HG03103 (cell line): ENCODE results near the gene PGAM1.
A peak's percentile ranks its signal among the peaks of the same experiment; 100 is the strongest.
"Not testable (repeated sequence)": the region's sequence is repeated elsewhere in the genome, so short reads cannot be mapped to it uniquely, and the experiment has no call there.

Experiments
- ATAC-seq: cut with Tn5 transposase; IDR thresholded peaks from one replicate; pipeline ENCODE4 v1.9.1; 2021; ENCODE audit warnings: low read depth; ENCODE audit not compliant: unreplicated experiment

The PGAM1 gene

DNA sequence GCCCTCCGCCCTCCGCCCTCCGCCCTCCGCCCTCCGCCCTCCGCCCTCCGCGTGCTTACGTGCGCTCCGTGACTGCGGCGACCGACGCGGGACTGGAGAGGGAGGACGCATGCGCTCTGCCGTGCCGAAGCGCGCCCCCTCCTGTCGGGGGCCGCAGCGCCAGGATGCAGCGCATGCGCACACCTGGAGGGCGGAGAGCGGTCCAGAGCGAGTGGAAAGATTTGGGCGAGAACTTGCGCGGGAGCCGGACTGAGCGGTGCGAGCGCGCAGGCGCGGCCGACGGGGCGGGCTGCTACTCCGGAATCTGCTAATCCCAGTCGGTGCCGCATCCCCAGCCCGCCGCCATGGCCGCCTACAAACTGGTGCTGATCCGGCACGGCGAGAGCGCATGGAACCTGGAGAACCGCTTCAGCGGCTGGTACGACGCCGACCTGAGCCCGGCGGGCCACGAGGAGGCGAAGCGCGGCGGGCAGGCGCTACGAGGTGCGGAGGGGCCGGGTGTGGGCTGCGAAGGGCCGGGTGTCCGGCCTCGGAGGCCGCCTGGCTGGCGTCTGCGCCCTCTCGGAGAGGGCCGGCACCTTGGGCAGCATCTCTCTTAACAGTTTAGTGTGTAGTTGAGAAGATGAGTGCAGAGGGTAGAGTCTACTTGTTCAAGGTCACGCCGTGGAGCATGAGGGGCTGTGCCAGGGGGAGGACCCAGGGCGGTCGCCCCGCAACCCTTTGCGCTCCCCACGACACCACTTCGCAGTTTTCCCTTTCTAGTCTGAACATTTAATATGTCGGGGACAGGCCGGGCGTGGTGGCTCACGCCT is at the start of gene PGAM1:
Gene PGAM1 (plus strand): TSS at position 228 of the 812 bp plus-strand sequence. CDS start 117 bp downstream, at position 345.
- peak; percentile 79 for ATAC-seq

DNA sequence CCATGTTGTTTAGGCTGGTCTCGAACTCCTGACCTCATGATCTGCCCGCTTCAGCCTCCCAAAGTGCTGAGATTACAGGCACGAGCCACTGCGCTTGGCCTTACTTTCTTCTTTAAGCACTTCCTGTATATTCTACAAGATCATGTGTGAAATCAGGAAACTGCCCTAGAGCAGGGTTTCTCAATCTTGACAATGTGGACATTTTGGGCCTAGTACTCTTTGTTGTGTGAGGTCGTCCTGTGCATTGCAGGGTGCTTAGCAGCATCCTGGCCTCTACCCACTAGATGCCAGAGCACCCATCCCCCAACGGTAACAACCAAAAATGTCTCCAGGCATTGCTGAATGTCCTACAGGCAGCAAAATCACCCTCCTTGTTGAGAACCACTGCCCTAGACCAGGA is 49.6 kb upstream of the PGAM1 start:
- ATAC-seq, result no peak

DNA sequence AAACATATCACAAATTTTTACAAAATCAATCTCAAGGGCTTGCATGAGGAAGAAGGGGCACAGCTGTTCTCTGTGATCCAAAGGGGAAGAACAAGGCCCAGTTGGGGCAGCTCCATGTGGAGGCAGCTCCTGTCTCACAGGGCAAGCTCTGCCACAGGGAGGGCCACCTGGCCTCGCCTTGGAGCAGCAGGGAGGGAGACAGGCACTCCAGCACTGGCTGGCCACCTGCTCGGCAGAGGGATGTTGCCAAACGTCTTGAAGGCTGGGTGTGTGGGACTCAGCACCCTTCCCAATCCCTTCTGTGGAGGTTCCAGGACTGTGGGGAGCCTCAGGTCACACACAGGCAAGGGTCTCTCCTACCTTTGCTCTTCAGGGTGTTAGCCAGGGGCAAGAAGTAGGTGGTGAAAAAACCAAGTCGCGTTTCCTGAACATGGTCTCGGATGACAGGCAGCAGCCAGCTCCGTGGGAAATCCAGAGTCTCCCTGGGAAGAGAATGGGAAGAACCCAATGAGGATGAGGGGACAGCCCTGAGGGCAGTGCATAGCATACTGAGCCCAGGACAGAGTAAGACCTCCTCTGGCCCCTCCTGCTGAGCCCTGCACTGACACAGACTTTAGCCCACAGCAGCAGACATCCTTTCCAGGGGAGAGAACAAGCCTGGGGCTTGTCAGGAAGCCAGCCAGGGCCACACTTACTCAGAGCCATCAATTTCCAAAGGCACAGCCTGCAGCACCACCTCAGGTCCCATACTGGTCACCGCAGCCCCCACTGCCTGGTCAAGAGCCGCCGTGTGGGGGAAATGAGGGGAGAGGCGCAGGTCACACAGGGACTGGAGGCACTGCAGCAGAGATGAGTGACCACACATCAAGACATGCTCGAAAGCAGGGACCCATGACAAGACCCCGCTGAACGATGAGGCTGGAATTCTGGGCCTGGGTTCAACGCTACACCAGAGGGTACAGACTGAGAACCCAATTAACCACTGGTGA is 46.8 kb upstream of the PGAM1 start:
- ATAC-seq, result no peak

DNA sequence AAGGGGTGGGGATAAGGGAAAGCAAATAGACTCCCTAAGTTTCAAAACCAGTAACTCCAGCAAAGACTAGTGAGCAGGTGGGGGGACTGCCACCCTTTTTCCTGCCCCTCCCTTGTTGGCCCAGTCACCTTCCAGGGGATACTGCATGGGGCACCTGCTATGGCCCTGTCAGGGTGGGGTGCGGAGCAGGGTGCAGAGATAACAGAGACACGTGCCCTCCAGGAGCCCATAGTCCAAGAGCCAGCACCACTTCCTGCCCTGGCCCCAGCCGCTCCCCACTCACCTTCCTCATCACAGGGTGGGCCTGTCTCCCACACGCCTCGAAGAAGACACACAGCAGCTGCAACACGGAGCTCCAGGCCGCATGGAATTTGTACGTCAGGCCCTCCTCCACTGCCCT is 45.5 kb upstream of the PGAM1 start:
- no peak for ATAC-seq

DNA sequence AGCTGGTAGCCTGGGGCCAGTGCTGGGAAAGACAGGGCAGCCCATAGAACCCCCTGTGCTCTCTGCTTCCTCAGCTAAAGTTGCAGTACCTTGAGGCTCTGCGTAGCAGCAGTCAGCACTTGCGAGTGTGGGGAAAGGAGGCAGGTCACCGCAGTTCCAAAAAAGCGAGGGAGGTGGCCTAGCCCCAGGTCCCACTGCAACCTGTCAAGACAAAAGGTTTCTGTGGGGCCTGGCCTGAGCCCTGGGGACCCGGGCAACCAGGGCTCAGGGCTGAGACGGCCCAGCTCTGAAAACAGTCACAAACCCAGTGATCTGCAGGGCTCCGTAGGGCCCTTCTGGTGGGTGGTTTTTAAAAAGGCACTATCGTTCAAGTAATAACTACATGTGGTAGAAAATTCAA is 44.4 kb upstream of the PGAM1 start:
- no peak for ATAC-seq

DNA sequence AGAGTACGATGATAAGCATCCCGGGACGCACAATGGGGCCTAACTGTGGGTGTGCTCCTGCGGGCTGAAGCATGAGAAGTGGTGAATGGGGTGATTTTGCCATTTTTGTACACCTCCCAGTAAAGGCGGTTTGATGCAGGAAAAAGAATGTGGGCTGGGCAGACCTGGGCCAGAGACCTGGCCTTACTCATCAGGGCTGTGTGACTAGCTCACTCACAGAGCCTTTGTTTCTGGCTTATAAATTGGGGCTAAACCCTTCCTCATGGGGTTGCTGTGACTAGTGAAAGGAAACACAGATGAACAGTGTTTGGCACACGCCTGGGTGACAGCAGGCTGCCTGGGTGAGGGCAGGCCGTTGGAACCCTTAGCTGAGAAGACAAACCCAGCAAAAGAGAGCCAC is 42.8 kb upstream of the PGAM1 start:
- ATAC-seq, result no peak

DNA sequence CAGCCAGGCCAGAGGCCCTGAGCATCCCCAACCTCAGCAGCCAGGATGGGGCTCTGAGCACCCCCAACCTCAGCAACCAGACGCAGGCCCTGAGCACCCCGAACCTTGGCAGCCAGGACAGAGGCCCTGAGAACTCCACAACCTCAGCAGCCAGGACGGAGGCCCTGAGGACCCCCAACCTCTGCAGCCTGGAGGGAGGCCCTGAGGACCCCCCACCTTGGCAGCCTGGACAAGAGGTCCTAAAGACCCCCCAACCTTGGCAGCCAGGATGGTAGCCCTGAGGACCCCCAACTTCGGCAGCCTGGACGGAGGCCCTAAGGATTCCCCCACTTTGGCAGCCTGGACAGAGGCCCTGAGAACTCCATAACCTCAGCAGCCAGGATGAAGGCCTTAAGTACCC is 41.8 kb upstream of the PGAM1 start:
- ATAC-seq, result no peak

DNA sequence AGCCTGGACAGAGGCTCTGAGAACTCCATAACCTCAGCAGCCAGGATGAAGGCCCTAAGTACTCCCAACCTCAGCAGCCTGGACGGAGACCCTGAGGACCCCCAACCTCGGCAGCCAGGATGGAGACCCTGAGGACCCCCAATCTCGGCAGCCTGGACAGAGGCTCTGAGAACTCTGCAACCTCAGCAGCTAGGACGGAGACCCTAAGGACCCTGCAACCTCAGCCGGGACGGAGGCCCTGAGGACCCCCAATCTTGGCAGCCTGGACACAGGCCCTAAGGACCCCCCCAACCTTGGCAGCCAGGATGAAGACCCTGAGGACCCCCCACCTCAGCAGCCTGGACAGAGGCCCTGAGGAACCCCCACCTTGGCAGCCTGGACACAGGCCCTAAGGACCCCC is 41.4 kb upstream of the PGAM1 start:
- no peak for ATAC-seq

DNA sequence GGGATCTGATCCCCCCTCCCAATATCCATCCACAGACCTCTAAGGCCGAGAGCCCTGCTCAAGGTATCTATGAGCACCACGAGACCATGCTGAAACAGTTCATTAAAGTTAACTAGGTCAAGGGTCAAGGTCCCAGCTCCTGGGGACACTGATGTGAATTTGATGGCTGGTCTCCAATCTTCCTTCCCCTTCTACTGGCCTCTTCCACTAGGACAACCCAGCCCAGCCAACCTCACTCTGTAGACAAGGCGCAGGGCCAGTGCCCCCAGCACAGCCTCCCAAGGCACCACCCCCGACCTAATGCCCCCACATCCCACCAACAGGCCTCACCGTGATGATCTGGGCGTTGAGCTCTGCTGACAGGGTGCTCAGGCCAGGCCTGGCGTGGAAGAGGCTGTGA is 40.4 kb upstream of the PGAM1 start:
- no peak for ATAC-seq

DNA sequence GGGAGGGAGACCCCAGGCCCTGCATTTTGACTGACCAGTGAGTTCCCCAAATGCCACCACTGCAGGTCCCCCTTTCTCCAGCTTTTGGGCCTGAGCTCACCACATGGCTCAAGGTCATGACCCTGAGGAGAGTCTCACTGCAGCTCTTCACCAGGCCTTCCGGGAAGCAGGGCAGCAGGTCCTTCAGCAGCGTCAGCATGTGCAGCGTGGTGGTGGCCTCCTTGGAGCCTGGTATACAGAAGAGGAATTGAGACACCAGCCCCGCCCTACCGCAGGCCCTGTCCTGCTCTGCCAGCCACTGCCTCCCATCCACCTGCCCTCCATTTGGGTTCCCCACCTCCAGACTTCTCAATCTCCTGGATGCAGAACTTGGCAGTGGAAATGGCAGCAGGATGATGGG is 37.8 kb upstream of the PGAM1 start:
- no peak for ATAC-seq

DNA sequence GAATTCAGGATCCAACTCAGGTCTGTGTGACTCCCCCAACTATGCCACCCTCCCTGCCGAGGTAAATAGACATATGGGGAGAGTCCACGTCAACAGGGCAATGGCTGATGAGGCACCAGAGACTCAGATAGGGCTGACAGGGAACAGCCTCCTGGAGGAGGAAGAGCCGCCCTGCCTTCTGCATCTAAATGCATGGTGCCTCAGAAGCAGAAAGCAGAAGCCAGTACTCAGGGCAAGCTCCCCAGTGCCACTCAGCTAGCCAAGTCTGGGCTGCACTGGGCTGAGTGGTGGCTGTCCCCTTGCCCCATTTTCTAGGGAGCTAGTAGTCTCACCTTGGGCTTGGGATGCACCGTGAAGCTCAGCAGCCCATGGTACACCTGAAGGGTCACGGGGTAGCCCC is 35.9 kb upstream of the PGAM1 start:
- no peak for ATAC-seq

DNA sequence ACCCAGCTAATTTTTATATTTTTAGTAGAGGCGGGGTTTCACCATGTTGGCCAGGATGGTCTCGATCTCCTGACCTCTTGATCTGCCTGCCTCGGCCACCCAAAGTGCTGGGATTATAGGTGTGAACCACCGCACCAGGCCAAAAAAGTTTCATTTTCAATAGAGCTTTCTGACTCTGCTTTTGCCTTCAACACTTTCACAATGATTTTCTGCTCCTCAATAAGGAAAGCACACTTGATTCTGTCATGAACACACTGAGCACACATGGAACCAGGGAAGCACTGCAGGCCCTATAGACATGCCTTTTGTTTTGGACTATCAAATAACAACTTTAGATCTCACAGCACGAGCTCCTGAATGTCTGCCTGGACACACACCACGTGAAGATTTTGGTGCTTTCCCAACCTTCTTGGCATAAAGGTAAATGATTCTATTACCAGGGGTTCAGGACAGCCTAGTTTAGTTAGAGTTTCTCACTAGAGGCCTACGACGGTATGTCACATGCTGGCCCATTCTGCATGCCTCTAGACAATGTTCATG is 32.9 kb upstream of the PGAM1 start:
- ATAC-seq, result no peak

DNA sequence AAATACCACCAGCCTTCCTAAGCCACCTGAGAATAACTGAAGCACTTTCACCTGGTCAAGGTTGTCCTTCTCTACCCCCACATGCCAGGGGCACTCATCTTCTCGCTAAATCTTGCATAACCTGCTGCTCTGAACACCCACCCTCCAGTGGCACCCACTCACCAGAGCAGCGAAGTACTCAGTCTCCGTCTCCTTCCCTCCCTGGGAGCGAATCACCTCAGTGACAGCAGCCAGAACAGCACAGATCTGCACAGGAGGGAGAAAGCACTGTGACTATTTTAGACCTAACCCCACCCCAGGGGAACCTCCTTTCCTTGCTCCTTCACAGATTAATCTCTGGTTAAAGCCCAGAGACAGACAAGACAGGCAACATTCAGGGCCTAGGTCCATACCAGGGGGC is 29.9 kb upstream of the PGAM1 start:
- ATAC-seq, result no peak

DNA sequence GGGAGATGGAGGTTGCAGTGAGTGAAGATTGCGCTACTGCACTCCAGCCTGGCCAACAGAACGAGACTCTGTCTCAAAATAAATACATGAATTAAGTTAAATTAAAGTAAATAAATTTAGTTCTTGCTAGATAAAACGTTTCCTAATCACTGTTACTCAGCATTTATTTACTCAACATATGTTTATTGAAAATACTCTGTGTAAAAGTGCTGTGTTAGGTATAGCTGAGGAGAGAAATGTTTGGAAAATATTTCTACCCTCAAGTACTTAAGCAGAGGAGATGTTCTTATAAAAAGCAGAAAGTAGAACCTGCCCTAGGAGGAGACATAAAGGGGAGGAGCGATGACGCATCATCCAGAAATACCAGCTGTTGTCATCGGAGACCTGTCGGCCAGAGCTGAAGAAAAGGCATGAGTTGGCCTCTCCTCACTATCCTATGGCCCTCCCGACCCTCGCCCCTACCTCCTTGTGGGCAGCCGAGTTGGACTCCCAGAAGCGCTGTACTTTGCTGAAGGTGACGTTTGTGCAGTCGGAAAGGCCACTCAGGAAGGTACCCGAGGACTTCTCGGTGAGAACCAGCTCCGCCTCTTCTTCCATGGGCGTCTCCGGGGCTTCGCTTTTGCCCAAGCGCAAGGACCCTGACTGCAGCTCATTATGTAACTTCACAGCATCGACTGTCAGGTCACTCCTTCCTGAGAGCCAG is 26.0 kb upstream of the PGAM1 start:
- no peak for ATAC-seq

DNA sequence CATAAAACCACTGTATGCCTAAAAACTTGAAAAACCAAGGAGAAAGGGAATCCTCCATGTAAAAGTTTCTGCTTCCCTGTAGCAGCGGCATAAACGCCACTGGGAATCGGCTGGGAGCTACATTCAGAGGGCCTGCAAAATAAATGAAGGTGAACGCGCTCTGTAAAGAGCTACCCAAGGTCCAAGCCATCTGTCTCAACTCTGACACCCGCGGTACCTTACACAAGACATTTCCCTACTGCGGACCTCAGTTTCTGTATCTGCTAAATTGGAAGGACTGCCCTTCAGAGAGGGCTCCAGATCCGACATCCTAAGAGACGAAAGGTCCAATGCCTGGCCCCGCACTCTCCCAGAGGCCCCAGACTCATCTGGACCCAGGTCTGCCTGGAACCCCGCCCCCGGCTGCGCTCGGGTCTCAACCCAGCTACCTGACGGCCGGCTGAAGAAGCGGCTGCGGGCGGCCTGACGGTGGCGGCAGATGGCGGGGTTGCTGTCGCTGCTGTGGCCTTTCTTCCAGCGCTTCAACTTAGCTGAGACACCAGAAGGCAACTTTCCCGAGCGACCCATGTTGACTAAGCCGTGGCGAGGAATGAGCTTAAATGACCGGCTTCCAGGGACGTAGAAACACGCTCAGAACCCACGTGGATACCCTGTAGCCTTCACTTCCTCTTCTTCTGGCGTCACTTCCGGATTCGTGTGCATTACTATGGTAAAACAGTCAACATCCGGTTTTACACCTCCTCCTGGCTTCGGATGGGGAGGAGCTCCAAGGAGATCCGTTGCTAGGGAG is 25.1 kb upstream of the PGAM1 start, which contains the start of gene RRP12:
Gene RRP12 (minus strand): TSS at position 676 of the 790 bp plus-strand sequence. CDS start 109 bp downstream, at position 567.
- ATAC-seq, result peak; percentile 95

DNA sequence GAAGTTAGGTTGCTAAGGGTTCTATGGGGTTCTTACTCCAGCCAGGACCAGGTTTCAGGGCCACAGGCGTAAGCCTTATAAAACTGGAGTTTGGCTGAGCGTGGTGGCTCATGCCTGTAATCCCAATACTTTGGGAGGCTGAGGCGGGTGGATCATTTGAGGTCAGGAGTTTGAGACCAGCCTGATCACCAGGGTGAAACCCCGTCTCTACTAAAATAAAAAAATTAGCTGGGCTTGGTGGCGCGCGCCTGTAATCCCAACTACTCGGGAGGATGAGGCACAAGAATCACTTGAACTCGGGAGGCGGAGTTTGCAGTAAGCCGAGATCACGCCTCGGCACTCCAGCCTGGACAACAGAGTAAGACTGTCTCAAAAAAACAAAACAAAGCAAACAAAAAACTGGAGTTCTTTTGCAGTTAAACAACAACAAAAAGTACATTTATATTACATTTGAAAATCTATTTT is 24.5 kb upstream of the PGAM1 start:
- ATAC-seq, result no peak

DNA sequence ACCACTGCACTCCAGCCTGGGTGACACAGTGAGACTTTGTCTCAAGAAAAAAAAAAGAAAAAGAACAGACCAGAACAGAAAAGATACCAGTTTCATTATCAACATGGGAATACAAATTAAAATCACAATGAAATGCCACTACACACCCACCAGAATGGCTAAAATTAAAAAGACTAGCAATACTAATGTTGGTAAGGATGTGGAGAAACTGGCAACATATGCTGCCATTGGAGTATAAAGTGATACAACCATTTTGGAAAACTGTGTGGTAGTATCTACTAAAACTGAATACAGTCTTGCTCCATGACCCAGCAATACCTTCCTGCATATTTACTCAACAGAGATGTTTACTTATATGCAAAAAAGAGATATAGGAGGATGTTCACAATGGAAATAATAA is 21.9 kb upstream of the PGAM1 start:
- no peak for ATAC-seq

DNA sequence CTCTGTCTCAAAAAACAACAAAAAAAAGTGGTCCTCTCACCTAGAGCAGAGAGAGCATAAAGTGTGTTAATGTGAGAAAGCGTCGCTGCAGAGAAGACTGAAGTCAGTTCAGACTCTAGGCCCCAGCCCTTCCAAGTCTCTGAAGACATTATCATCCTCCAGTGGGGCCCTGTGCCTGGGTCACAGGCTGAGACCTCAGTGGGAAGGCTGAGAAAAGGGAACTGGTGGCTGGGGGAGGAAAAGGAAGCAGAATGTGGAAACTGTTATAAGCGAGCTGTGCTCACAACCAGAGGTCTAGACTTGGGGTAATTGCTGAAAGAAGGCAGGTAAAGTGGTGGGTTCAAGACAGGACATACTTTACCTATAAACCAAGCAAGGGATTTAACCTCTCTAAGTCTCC is 19.9 kb upstream of the PGAM1 start:
- no peak for ATAC-seq

DNA sequence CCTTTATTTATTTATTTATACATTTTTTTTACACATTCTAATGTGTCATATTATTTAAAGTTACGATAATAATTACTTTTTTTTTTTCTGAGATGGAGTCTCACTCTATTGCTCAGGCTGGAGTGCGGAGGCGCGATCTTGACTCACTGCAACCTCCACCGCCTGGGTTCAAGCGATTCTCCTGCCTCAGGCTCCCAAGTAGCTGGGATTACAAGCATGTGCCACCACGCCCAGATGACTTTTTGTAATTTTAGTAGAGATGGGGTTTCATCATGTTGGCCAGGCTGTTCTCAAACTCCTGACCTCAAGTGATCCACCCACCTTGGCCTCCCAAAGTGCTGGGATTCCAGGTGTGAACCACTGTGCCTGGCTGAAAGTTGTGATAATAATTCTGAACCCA is 19.5 kb upstream of the PGAM1 start:
- not testable (repeated sequence) for ATAC-seq
